GM19467 (cell line): ENCODE measurements around the gene DNASE1L2.
"Not testable (repeated sequence)": the region's sequence is repeated elsewhere in the genome, so short reads cannot be mapped to it uniquely, and the experiment has no call there.

Source experiments
- ATAC-seq: cut with Tn5 transposase; IDR thresholded peaks from one replicate; pipeline ENCODE4 v1.9.1; 2021; ENCODE audit warnings: mild to moderate bottlenecking, moderate library complexity; ENCODE audit not compliant: unreplicated experiment

Gene DNASE1L2

DNA sequence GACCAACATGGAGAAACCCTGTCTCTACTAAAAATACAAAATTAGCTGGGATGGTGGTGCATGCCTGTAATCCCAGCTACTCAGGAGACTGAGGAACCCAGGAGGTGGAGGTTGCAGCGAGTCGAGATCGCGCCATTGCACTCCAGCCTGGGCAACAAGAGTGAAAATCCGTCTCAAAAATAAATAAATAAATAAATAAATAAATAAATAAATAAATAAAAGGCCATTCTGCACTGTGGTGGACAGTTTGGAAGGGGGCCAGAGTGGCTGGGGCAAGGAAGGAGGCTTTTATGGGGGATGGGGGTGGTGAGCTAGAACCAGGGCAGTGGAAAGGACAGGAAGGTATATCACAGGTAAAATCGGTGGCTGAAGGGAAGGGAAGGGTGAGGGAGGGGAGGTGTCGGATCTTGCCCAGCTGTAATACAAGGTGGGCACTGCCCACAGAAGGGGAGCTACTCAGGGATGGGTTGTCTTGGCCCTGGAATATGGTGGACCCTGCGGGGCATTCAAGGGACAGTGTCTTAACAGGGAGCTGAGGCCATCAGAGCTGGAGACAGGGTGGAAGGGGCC is 33.0 kb upstream of the DNASE1L2 start:
- not testable (repeated sequence) for ATAC-seq

DNA sequence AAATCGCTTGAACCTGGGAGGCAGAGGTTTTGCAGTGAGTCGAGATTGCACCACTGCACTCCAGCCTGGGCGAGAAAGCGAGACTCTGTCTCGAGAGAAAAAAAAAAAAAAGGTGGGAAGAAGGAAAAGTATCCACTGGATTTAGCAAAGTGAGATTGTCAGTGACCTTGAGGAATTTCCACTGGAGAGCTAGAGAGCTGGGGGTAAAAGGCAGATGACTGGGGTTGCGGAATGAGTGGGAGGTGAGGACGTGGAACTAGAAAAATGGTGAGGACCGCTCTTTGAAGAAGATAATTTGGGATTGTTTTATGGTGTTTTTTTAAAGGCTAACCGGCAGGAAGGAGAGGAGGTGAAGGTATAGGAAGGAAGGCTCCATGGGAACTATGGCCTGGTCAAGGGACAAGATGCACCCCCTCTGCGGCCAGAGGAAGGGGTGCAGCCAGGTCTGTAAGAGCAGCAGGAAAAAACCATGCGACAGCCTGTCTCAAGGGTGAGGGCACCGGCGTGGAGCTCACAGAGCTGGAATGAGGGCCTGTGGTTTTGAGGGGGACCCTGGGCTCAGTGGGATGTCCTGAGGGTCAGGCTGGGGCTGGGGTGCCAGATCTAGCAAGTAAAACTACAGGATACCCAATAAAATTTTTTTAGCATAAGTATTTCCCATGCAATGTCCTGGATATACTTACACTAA is 31.7 kb upstream of the DNASE1L2 start:
- no peak for ATAC-seq

DNA sequence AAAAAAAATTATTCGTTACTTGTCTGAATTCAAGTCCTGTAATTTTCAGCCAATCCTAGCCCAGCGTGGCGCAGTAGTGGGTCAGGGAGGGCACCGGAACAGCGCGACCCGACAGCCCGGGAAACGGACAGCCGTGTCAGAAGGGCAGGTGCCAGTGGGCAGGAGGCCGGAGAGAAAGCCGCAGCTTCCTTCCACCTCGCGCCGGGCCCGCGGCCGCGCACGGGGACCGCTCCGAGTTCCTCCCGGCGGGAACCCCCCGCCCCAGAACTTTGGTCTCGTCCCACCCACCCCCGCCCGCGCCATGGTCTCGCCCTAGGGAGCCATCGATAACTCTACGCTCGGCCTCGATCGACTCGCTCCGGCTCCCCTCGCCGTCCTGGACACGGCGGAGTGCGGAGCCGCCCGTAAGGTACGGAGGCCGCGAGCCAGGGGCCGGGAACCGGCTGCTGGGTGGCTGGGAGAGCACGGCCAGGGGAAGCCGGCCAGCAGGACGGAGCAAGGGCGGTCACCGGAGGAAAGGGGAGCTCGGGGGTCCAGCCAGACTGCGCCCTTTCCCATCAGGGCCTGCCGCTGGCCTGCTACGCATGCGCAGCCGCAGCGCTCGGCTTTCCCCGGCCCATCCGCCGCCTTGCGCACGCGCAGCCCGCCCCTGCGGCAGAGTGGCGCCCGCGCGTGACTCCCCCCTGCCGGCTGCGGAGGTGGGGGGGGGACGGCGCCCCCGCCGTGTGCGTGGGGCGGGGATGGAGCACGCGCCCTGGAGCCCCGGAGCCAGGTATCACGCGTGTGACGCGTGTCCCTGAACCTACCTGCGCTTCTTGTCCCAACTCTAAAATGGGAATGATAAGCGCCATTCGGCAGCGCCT is 30.9 kb upstream of the DNASE1L2 start, which contains the start of gene MLST8:
MLST8 (plus strand) TSS at position 351 of the 863 bp plus-strand sequence. CDS start 632 bp downstream, outside the sequence.
- peak; percentile 65 for ATAC-seq

DNA sequence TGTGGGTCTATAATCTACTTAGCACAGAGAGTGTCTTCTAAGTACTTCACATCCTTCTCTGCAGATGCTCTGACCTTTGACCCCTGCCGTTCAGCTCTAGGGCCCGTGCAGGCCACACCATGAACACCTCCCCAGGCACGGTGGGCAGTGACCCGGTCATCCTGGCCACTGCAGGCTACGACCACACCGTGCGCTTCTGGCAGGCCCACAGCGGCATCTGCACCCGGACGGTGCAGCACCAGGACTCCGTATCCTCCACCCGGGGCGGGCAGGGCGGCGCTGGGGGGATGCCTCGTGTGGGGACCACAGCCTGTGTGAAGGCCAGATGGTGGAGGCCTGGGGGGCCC is 30.3 kb upstream of the DNASE1L2 start:
- peak; percentile 4 for ATAC-seq

DNA sequence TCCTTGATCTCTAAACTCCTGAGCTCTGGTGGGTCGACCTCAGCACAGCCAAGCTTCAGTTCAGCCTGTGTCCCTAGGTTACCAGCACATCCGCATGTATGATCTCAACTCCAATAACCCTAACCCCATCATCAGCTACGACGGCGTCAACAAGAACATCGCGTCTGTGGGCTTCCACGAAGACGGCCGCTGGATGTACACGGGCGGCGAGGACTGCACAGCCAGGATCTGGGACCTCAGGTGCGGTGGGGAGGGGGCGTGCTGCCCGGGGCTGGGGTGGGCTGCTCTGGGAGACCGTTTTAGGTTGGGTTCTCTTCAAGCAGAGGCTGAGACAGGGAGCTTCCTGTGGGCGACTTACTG is 29.8 kb upstream of the DNASE1L2 start:
- ATAC-seq: no peak

DNA sequence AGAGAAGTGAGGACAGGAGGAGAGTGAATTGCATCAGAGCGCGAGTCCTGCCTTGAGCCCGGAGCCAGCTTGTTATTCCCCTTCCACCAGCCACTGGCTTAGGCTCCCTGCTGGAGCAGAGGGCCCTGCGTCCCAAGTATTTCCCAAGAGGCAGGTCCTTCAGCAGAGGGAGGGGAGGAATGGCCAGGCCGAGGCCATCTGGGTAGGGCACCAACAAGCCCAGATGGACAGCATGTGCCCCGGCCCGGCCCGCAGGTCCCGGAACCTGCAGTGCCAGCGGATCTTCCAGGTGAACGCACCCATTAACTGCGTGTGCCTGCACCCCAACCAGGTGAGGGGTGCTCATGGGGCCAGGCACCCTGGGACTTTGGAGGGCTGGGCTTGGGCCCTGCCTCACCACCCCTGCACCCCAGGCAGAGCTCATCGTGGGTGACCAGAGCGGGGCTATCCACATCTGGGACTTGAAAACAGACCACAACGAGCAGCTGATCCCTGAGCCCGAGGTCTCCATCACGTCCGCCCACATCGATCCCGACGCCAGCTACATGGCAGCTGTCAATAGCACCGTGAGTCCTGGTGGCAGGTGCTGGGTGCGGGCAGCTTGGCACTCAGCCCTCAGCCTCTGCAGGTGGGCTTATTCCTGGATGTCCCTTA is 29.3 kb upstream of the DNASE1L2 start:
- no peak for ATAC-seq

DNA sequence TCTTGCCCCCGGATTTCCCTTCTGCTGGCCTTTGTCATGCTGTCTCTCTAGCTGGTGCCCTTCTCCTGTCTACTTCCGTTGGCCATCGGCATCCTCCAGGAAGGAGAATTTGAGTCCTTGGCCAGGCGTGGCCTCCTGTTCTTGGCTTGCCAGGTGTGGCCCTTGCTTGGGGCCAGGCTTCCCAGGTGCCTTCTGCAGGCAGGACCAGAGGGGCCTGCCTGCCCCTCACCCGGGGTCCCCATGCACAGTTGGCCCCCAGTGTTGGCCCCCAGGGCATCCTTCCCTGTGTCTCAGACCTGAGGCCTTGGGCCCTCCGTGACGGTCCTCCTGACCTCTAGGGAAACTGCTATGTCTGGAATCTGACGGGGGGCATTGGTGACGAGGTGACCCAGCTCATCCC is 28.4 kb upstream of the DNASE1L2 start:
- ATAC-seq: no peak

DNA sequence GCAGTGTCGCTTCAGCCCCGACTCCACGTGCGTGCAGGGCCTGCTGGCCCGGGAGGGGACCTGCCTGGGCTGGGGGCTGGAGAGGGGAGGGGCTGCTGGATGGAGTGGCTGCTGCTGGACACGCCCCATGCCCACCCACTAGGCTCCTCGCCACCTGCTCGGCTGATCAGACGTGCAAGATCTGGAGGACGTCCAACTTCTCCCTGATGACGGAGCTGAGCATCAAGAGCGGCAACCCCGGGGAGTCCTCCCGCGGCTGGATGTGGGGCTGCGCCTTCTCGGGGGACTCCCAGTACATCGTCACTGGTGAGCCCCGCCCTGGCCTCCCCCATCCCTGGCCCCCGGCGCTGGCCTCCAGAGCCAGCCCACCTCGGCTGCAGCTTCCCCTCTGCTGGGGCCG is 27.9 kb upstream of the DNASE1L2 start:
- no peak for ATAC-seq

DNA sequence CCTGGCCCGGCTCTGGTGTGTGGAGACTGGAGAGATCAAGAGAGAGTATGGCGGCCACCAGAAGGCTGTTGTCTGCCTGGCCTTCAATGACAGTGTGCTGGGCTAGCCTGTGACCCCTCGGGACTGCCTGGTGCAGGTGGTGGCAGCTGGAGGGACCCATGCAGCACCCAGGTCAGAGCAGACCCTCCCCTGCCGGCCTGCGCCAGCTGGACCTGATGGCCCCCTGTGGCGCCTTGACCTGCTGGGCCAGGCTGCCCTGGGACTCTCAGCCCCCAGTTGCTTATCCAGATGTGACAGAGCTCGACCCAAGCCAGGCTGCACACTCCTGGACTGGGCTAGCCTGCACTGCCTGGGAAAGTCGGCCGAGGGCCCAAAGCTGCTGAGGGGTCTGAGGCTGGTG is 27.5 kb upstream of the DNASE1L2 start:
- ATAC-seq: no peak

DNA sequence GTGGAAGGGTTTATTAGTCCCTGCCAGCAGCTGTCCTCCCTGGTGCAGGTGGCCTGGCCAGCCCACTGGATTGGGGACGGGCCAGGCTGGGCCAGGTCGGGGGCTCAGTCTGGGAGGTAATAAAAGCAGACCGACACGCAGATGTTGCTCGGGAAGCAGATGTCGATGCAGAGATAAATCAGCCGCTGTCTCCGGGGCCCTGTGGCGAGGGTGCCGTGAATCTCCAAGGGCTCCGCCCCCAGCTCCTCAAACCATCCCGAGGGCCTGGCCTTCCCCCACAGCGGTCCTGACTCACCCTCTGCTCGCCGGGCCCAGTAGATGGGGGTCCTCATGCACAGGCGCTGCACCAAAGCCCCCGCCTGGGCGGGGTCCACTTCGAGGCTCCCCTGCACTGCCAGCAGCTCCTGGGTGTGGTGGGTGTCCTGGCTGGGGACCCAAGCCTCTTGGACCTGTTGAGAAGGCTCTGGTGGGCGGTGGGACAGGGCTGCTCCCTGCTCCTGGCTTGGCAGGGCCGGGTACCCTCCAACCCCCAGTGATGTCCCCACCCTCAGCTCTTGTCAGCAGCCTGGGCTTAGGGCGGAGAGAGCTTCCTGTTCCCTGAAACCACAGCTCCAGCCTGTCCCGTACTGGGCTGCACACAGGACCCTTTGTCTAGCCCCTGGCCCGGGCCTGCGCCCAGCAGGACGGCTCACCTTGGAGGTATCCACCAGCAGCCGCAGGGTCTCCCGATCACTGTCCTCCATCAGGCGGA is 26.8 kb upstream of the DNASE1L2 start:
- no peak for ATAC-seq

DNA sequence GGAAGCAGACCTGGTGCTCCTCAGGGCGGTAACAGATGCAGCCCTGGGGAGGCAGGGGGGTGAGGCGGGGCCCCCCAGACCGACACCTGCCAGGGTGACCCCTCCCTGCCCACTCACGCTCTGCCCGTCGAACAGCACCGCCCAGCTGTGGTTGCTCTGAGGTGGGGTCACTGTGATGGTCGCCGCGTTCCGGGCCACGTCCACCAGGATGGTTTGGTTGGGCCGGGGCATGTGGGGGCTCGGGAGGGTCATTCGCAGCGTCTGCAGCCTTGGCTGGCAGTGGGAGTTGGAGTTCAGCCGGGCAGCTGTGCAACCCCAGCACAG is 26.3 kb upstream of the DNASE1L2 start:
- ATAC-seq: no peak

DNA sequence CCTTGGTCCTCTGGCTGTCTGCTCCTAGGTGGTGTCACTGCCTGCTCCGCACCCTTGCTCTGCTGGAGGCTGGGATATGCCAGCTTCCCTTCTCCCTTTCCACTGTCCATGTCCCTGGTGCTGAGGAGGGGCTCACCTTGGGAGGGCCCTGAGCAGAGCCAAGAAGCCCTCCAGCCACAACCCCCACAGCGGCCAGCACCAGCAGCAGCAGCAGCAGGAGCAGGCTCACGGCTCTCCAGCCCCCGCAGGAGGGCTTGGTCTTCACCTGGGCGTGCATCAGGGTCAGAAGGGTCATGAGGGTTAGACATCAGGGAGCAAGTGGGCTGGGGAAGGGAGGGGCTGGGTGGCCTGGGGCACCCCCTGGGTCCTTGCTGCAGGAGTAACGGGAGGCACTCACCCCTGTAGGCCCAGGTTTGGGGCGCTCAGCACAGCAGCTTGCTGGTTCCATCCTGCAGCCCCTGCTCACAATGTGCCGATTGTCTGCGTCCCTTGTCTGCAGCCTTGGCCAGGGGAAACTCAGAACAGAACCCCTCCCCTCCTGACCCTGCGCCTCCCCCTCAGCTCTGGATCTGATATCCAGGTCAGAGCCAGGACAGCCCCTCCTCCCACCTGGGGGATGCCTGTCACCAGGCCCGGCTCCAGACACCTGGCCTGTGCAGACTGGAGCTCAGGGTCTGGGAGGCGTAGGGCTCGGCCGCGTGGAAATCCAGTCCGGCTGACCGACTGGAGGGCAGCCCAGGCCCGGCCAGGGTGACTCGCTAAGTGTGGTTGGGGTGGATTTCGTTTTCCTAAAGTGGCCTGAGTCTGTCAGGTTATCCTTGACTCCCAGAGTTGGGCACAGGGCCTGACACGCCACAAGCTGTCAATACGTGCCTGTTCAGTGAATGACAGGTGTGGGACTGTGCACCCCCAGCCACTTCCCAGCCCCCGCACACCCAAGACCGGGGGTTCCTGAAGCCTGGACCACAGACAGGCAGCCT is 25.6 kb upstream of the DNASE1L2 start, which contains the start of gene BRICD5:
BRICD5 (minus strand) TSS at position 478 of the 980 bp plus-strand sequence; CDS start at position 448, 30 bp downstream.
- ATAC-seq: no peak

DNA sequence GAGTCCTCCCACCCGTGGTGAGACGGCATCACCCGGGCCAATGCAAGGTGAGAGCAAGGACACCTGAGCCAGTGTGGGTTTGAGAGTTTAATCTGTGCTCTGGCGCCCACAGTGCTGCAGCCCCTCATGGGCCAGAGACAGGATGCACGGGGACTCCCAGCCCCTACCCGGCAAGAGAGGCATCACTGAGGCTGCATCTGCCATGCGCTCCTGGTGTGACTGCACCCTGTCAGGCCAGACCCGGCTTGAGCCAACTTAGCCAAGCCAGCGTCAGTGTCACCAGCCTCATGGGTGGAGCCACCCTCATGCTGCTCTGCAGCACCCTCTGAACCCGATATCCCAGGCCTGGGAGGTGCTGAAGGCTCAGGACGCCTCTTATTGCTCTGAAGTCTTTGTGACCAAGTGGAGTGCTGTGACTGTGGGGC is 24.3 kb upstream of the DNASE1L2 start:
- ATAC-seq: no peak

DNA sequence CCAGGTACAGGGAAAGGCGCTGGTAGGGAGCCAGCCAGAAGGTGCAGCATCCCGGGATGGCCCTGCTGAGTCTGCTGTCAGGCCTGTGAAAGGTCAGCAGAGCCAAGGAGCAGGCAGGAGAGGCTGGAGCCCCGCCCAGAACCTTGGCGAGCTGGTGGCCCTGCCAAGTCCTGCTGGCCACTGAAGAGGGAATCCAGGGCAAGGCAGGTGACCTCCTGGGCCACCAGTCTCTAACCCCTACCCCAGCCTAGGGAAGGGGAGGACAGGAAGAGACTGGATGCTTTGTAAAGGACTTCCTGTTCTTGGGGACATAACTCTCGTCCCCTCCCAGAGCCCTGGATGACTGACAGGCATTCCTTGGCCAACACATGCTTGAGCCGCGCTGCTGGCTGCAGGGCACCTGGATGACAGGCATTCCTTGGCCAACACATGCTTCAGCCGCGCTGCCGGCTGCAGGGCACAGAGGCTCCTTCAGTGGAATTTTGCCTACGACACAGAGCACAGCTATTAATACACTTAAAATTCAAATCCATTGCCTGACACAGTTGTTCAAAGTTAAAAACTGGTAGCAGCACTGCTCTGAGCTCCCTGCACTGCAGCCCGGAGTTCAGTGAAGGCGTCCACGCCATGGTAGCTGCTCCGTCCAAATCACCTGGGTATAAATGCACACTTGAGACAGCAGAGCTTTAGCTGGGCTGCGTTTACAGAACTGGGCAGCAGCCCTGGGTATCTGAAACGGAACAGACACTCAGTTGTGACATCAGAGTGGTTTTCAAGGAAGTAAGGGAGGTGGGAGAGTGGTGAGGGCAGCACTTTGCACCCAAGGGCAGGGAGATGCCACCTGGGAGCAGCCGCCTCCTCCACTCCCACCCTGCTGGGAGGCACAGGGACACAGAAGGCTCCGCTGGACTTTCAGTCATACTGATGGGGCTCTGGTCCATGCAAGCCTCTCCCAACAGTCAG is 23.6 kb upstream of the DNASE1L2 start:
- ATAC-seq: no peak

DNA sequence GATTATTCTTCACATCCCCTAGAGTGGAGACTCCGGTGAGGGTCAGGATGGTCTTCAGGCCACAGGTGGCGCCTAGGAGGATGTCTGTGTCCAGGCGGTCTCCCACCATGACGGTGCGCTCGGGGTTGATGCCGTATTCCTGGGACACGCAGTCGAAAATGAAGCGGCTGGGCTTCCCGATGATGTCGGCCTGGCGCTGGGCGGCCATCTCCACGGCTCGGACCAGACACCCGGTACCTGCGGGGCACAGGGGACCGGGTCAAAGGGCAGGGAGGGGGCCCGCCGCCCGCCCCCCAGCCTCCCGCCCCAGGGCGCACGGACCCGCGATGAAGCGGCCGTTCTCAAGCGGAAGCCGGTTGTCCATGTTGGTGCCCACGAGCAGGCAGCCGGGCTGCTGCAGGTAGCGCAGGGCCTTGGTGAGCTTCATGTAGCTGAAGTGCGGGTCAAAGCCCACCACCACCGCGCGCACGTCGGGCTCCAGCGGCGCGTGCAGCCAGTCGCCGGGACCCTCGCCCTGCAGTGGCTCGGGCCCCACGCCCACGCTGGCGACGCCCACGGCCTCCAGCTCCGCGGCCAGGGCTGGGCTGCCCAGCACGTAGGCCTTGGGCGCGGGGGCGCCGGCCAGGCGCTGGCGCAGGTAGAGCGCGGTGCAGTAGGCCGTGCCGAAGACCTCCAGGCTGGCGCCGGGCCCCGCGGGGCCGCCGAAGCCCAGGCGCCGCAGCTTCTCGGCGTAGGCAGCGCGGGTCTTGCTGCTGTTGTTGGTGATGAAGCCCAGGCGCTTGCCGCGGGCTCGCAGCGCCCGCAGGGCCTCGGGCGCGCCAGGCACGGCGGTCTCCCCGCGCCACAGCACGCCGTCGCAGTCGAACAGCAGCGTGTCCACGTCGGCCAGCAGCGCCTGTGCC is 22.2 kb upstream of the DNASE1L2 start:
- no peak for ATAC-seq

DNA sequence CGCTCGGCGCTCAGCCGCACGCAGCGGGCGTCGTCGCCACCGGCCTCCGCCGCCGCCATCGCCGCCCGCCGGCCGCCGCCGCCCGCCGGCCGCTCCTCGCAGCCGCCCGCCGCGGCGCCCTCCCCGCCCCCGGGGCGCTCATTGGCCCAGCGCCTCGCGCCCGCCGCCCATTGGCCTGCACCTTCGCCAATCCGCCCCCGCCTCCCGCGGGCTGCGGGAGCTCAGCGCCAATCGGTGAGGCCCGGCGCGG is 21.6 kb upstream of the DNASE1L2 start, which contains the start of gene PGP:
PGP (minus strand) TSS at position 122 of the 250 bp plus-strand sequence; CDS start at position 59, 63 bp downstream.
- peak; percentile 83 for ATAC-seq

DNA sequence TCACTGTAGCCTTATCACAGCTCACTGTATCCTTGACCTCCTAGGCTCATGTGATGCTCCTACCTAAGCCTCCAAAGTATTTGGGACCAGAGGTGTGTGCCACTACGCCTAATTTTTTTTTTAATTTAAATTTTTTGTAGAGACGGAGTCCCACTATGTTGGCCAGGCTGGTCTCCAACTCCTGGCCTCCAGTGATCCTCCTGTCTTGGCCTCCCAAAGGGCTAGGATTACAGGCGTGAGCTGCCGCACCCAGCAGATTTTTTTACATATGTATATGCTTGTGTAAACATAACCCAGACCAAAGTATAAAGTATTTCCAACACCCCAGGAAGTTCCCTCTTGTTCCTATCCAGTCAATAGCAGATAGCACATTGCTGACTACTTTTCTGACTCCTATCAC is 19.9 kb upstream of the DNASE1L2 start:
- no peak for ATAC-seq
